Hepatocyte (in vitro differentiated cells): ENCODE results near the gene GLRX.
"Not testable (repeated sequence)": the region's sequence is repeated elsewhere in the genome, so short reads cannot be mapped to it uniquely, and the experiment has no call there.

Experiments
- EZH2 ChIP-seq: fragments of 200-600 bp; sonication (generic); IDR thresholded peaks from 2 replicates; pipeline ENCODE4 v1.6.1; 2016; ENCODE audit warnings: antibody characterized with exemption, mild to moderate bottlenecking, borderline replicate concordance
- TF ChIP-seq, protein P1 (sequence below): fragments of 200-600 bp; sonication (generic); IDR thresholded peaks from 2 replicates; pipeline ENCODE4 v1.5.1; 2016; ENCODE audit warnings: antibody characterized with exemption, mild to moderate bottlenecking; ENCODE audit not compliant: poor library complexity

- TF ChIP-seq, protein P1, sequence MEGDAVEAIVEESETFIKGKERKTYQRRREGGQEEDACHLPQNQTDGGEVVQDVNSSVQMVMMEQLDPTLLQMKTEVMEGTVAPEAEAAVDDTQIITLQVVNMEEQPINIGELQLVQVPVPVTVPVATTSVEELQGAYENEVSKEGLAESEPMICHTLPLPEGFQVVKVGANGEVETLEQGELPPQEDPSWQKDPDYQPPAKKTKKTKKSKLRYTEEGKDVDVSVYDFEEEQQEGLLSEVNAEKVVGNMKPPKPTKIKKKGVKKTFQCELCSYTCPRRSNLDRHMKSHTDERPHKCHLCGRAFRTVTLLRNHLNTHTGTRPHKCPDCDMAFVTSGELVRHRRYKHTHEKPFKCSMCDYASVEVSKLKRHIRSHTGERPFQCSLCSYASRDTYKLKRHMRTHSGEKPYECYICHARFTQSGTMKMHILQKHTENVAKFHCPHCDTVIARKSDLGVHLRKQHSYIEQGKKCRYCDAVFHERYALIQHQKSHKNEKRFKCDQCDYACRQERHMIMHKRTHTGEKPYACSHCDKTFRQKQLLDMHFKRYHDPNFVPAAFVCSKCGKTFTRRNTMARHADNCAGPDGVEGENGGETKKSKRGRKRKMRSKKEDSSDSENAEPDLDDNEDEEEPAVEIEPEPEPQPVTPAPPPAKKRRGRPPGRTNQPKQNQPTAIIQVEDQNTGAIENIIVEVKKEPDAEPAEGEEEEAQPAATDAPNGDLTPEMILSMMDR, result not testable (repeated sequence)
- TF ChIP-seq EZH2, result not testable (repeated sequence)
These were observed 9.5 kb downstream of the GLRX start for GRCh38 chr5:95813035-95813434.
